Measurements from ENCODE around the gene NHP2.
"Not testable (repeated sequence)": the region's sequence is repeated elsewhere in the genome, so short reads cannot be mapped to it uniquely, and the experiment has no call there.

The NHP2 gene

GRCh38 chr5:178170455-178170854 is 16.8 kb upstream of the NHP2 start:
- DNase-seq, result no peak

- no peak for DNase-seq
These were observed 11.9 kb upstream of the NHP2 start for GRCh38 chr5:178165581-178165980.

- DNase-seq, result peak; percentile 95
These were observed 10.4 kb upstream of the NHP2 start for GRCh38 chr5:178163772-178164735.

- no peak for DNase-seq
These were observed 8.8 kb upstream of the NHP2 start for GRCh38 chr5:178162481-178162880.

- DNase-seq, result no peak
These were observed 6.5 kb upstream of the NHP2 start for GRCh38 chr5:178160176-178160575.

GRCh38 chr5:178155065-178155464 is 1.4 kb upstream of the NHP2 start:
- no peak for DNase-seq

GRCh38 chr5:178152491-178153444 is 917 bp downstream of the NHP2 start:
- DNase-seq, result no peak

GRCh38 chr5:178150977-178151734 is 2.5 kb downstream of the NHP2 start:
- no peak for DNase-seq

GRCh38 chr5:178149199-178149932 is 4.3 kb downstream of the NHP2 start:
- no peak for DNase-seq

- no peak for DNase-seq
These were observed 6.3 kb downstream of the NHP2 start for GRCh38 chr5:178147406-178147805.

GRCh38 chr5:178145965-178146820 is 7.5 kb downstream of the NHP2 start:
- peak; percentile 80 for DNase-seq

- DNase-seq, result no peak
These were observed 9.8 kb downstream of the NHP2 start for GRCh38 chr5:178143901-178144300.

- DNase-seq, result no peak
These were observed 10.4 kb downstream of the NHP2 start for GRCh38 chr5:178143246-178143645.

GRCh38 chr5:178142642-178143041 is 11.0 kb downstream of the NHP2 start:
- DNase-seq, result no peak

GRCh38 chr5:178141550-178141949 is 12.1 kb downstream of the NHP2 start:
- DNase-seq, result no peak

GRCh38 chr5:178137991-178138390 is 15.7 kb downstream of the NHP2 start:
- DNase-seq, result no peak

GRCh38 chr5:178136990-178137389 is 16.7 kb downstream of the NHP2 start:
- DNase-seq, result no peak

- no peak for DNase-seq
These were observed 22.2 kb downstream of the NHP2 start for GRCh38 chr5:178131446-178131996.

GRCh38 chr5:178130576-178131445 is 22.9 kb downstream of the NHP2 start, which contains the start of gene RMND5B:
Gene RMND5B, plus strand, starts transcription at chr5:178131014. Its CDS starts 7,106 bp downstream, at chr5:178138120.
- peak; percentile 74 for DNase-seq

- not testable (repeated sequence) for DNase-seq
These were observed 23.5 kb downstream of the NHP2 start for GRCh38 chr5:178130234-178130575.
